GOT3 (cell line): ENCODE data around the gene RASSF7.

ENCODE experiments used
- DNase-seq: peaks from one replicate; lab custom pipeline; 2025; ENCODE audit warnings: mixed read lengths; lab: John Stamatoyannopoulos, UW

The RASSF7 gene

DNA sequence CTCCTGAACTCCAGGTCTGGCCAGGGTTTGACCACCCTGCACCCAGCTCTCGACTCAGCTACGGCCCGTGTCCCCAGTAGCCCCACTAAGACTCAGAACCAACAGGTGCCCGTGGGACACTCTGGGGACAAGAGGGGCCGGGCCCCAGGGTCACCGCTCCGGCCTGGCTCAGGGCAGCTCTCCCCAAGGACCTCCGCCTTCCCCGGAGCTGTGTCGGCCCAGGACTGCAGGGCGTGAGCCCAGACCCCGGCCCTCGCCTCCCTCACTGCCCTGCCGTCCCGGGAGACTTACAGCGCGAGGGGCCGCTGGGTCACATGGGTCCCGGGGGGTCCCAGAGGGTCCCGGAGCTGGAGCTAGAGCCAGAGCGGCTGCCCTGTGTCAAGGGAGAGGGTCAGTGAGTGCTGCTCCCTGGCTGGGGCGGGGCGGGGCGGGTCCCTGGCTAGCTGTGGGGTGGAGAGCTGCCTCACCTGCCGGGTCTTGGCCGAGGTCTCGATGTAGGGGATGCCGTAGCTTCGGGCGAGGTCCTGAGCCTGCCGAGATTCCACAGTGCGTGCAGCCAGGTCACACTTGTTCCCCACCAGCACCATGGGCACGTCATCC lies 27.7 kb upstream of the RASSF7 start:
- DNase-seq = no peak

DNA sequence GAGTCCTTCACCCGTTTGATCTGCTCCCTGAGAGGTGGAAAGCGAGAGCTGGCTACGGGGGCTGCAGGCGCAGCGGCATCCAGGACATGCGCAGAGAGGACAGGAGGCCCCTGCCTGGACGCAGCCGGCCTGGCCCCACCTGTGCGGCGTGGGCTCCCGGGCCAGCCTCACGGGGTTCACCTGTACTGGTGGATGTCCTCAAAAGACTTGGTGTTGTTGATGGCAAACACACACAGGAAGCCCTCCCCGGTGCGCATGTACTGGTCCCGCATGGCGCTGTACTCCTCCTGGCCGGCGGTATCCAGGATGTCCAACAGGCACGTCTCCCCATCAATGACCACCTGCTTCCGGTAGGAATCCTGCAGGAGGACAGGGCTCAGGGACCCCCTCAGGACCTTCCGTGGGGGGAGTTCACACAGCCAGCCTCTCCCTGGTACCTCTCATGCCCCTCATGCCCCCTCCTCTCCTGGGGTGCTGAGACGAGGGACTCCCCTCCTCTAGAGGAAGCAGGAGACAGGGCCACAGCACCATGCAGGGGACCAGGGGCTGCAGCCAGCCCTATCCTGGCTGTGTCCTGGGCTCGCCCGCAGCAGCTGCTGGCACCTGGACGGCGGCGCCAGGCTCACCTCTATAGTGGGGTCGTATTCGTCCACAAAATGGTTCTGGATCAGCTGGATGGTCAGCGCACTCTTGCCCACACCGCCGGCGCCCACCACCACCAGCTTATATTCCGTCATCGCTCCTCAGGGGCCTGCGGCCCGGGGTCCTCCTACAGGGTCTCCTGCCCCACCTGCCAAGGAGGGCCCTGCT lies 27.0 kb upstream of the RASSF7 start:
- no peak for DNase-seq

DNA sequence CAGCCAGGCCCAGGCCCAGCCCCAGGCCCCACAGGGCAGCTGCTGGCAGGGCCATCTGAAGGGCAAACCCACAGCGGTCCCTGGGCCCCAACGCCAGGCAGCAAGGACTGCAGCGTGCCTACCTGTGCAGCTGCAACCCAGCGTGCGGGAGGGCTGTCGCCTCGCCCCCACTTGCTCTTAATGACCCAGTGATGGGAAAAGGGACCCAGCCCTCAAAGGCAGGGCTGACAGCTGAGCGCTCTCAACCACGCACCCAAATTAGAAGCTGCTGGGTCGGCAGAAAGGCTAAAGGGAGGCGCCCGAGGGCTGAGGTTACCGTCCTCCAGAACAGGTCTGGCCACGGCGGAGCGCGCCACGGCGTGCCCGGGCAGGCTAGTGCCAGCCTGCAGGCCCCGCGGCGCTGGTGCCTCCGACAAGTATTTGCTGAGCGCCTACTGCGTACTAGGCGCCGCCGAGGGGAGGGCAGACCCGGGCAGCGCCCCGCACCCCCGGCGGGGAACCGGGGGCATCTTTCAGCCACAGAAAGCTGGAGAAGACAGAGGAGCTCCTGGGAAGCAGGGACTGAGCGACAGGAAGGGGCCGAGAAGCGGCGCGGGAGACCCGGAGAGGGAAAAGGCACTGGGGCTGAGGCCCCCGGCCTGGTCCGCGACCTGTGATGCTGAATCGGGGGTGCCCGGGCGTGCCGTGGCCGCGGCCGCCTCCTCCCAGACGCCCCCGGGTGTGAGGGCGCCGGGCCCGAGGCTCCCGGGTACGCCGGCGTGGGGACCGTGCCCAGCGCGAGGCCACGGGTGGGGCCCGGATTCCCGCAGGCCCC lies 26.2 kb upstream of the RASSF7 start:
- DNase-seq = no peak

DNA sequence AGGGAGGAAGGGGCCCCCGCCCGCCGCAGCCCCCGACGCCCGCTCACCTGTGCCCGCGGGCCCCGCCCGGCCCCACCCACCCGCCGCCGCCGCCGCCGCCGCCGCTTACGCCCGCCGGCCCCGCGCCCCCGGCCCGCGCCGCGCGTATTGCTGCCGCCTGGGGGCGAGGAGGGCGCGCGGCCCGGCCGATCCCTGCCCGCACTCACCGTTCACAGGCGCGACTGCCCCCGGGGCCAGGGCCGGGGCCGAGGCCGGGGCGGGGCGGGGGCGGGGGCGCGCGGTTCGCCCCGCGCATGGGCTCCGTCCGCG lies 25.6 kb upstream of the RASSF7 start:
- DNase-seq = no peak

DNA sequence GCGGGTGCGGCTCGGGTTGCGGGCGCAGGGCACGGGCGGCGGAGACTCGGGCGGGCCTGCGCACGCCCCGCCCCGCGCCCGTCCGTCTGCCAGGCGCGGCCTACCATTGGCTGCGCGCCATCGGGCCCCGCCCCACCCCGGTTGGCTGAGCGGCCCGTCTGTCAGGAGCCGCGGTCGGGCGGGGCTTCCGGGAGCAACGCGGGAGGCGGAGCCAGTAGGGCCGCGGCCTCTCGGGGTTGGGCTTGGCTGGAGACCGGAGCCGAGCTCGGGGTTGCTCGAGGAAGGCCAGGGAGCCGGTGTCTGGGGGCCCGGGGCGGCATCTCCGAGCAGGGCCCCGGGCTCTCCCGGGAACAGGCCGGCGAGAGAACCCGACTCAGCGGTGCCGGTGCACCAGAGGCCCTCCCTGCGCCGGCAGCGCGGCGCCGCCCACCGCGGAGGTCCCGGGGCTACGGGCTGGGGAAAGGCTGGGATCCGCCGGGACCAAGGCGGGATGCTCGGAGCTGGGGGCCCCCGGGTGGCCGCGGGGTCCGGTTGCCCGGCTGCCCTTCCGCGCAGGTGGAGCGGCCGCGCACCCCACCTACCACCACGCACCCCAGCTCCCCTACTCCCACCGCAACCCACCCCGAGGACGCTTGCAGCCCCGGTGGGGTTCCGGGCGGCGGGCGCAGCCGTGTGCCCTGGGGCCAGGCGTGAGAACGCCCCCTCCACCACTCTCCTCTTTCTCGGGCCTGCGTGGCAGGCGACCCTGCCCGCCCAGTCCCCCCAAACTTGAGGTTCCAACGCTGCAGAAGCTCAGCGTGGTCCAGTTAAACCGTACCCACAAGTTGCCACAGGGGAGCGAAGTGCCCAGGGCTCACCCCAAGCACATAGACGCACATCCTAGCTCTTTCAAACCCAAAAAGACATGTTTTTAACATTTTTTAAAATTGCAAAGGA lies 25.0 kb upstream of the RASSF7 start, which contains the start of gene HRAS:
Gene HRAS (minus strand): TSS at position 58 of the 936 bp plus-strand sequence.
- DNase-seq = peak; percentile 60

DNA sequence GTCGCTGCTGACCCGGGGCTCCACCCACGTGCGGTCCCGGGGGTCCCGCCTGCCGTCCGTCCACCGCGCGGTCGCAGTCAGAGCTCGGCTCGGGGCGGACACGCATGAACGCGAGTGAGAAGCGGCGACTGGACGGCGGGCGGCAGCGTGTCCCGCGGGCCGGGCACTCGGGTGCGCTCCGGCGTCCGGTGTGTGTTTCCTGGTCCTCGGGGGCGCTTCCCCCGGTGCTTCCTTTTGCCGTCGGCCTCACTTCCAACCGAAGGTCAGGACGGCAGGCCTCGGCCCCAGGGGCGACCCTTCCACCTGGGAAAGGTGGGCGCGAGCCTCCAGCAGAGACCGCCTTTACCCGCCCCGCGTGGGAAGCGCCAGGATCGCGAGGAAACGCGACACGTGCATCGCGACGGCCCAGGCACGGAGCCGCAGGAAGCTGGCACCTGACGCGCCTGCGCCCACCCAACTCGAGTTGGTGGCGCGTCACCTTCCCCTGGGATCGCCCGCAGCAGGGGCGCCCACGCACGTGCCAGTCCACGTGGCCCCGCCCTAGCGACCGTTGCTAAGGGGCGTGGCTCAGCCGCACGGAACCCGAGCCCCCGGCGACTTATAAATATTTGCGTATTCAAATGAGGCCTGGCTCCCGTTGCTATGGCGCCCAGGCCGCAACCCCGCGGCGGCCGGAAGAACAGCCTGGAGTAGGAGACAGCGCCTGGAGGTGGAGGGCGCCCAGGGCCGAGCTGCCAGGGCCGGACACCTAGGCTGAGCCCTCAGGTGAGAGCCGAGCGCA lies 23.7 kb upstream of the RASSF7 start, which contains the start of gene LRRC56:
Gene LRRC56 (plus strand): TSS at position 687 of the 781 bp plus-strand sequence. CDS start 3,158 bp downstream, outside the sequence.
- DNase-seq = no peak

DNA sequence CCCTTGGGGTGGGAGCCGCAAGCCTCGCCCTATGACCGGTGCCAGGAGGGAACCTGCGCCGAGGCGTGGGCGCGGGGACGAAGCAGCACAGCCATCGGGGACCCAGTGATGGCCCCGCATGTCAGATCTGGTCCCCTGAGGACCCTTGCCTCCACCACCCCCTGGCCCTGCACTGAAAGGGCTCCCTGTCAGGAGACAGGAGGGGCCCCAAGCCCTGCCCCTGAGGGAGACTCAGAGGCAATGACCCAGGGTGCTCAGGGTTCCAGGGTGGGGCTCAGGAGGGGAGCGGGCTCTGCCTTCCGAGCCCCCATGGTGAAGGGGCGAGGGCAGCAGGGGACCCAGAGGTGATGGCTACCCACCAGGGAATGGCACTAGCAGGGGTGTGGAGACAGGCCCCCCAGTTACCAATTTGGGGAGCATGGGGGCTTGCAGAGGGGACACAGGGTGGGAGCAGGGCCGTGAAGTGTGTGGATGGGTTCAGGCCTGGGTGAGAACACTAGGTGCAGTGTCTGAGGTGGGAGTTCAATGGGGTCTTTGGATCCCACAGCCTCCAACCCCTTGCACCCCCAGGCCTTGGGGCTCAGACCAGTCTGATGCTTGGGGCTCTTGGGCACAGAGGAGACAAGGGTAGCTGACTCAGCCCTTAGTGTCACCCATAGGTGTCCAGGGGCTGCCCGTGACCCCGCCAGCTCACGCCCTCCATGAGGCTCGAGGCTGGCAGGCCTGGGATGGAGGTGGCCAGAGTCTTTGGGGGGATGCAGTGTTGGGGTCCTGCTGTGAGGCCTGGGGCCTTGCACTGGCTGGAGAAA lies 22.9 kb upstream of the RASSF7 start:
- no peak for DNase-seq

DNA sequence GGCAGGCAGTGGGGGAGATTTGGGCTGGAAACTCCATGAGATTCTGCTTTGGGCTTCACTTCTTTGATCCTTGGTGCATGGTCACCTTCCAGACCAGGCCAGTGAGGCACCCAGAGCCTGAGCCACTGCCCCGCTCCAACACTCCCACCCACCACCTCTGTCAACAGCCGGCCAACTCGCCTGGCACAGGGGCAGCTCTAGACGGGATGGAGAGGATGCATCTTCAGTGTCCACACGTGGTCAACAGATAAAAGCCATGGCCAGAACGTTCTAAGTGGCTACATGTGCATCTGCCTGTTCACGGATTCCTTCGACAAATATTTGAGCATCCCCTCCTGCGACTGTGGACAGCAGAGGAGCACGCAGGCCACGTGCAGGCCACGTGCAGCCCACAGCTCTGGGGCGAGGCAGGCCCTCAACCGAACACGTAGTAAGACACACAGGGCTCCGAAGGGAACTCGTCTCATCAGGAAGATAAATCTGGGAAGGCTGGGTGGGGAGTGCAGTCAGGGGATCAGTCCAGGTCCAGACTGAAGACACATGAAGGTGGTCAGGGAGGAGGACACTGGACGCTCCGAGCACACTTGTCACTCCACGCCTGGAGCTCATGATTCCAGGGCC lies 22.2 kb upstream of the RASSF7 start:
- DNase-seq = no peak

DNA sequence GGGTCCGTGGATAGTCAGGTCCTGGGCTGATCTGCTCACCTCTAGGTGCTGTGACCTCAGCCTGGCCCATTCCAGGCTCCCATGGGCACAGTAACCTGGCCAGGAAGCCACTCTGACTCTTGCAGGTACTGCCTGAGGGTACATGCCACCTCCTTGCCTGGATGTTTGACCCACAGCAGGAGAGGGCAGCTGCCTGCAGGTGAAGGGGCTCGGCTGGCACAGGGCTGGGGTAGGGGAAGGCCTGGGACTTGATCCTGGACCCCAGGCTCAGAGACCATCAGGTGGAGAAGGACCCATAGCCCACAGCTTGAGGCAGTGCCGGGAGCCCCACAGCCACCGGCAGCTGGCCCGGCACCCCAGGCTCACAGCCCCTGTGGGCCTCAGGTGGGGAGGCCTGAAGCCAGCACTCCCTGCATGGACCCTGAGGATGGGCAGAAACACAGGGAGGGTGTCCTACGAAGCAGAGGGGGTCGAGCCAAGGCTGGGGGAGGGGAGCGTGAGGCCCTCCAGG lies 20.7 kb upstream of the RASSF7 start:
- no peak for DNase-seq

DNA sequence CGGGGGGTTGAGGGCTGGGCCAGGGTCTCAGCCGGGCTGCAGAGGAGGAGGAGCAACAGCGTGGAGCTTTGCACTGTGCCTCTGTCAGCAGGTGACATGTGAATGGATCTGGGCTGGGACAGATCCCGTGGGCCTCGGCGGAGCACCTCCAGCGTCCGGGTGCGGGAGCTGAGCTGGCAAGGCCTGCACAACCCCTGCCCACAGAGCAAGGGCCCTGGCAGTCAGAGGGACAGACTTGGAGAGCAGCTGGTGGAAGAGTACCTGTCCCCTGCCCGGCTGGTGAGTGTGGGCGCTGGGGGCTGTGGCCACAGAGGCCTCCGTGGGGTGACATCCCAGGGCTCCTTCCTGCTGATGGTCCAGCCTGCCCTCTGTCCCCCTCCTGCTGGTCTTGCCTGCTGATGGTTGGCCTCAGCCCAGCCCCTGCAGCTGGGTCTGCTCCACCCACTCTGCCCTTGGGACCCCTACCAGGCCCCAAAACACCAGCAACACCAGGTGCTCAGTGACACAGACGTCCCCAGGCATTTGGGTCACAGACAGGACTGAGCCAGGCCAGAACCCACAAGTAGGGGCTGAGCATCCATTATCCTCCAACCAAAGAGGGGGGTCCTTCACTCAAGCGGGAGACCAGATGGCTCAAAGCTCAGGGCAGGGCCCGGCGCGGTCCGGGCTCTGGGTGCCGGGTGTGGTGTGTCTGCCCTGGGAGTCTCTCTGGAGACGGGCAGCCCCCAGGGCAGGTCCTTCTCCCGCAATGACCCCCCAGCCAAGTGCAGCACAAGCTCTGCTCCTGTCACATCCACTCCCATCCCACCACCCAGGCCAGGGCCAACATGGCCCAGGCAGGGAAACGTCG lies 20.0 kb upstream of the RASSF7 start:
- DNase-seq = no peak

DNA sequence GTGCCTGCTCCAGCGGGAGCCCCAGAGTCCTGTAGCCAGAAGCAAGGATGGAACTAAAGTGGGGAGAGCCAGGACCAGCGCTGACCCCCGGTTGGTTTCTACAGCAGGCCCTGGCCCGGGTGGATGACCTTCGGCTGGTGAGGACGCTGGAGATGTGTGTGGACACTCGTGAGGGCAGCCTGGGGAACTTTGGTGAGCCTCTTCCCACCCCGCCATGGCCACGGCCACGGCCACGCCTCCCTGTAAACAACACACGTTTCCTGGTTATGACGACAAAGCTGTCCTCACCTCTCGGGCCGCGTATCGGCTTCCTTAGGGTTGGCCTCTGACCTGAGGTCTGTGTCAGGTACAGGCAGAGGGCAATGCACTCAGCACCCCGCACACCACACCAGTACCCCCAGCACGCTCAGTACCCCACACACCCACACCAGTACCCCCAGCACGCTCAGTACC lies 19.3 kb upstream of the RASSF7 start:
- no peak for DNase-seq

DNA sequence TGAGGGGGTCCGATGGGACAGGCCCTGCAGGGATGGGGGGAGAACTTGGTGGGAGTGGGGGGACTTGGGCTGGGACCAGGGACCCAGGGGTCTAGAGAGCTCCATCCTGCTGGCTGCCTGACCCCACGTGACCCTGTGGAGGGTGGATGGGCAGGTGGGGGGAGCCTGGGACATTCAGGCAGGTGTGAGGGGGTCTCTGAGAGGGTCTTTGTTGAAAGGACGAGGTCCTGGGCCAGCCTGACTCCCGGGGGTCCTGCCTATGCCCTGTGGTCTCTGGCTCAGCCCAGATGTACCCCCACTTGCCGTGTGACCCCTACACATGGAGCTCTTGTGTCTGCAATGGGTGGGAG lies 16.0 kb upstream of the RASSF7 start:
- DNase-seq = no peak

DNA sequence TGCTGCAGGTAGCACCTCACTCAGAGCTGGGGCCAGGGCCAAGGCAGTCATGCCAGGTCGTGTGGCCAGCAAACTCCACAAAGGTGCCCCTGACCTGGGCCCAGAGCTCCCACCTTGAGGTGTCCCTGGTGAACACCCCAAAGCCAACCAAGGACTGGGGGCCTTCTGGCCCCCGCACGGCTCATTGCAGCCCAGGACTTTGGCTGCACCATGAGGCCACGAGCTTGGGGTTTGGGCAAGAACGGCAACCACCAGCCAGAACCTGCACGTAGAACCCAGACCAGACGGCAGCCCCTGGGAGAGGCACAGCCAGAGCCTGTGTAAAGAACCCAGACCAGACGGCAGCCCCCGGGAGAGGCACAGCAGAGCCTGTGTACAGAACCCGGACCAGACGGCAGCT lies 15.6 kb upstream of the RASSF7 start:
- DNase-seq = no peak

DNA sequence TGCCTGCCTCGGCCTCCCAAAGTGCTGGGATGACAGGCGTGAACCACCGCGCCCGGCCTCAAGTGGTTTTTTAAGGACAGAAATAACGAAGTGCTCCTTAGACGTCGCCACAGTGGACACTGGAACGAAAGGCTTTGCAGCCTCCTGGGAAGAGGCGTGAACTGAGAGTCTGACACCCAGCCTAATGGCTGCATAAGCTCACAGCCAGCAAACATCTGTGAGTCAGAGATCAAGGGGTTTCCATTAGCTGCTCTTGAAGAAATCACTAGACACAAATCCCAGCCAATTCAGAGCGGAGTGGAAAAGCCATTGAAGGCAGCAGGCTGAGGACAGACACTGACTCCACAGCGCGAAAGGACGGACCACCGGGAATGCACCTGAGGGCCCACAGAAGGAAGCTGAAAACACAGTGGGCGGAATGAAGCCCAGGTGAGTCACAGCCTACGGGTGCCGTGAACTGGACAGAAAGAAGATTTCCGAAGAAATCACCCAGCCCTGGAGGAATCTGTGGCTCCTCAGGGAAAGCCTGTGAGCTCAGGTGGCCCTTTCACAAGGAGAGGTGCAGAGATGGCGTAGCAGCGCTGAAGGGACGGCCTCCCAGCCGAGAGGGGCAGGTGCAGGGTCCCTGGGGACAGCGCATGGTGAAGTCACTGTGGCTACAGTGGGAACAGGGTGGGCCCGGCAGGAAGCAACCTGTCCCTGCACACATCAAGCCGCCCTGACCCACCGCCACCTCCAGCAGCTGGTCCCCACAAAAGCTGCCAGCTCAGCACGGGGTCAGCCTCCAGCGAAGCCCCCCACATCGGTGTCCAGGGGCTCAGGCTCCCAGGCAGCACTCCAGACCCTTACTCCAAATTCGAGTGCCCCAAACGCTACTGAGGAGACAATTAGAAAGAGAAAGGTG lies 11.8 kb upstream of the RASSF7 start:
- no peak for DNase-seq

DNA sequence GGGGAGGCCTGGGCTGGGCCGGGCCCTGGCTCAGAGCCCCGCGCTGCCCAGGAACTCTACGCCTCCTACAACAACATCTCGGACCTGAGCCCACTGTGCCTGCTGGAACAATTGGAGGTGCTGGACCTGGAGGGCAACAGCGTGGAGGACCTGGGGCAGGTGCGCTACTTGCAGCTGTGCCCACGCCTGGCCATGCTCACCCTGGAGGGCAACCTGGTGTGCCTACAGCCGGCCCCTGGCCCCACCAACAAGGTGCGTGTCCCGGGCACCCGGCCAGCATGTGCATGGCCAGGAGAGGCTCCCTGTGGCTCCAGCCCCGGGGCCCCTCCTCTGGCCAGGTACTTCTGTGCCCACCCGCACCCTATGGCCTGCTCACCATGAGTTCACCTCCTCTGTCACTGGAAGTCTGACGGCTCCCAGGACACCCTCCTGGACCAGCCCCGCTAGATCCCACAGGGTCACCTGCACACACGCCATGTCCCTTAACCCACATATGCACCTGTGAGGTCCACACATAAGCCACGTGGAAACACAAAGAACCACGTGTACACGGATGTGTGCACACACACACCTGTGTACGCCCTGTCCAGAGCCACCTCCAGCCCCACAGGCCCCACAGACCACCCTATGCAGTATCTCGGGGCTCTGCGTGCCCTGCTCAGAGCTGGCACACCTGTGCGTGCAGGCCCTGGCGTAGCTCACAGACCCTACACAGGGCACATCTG lies 10.6 kb upstream of the RASSF7 start:
- DNase-seq = no peak

DNA sequence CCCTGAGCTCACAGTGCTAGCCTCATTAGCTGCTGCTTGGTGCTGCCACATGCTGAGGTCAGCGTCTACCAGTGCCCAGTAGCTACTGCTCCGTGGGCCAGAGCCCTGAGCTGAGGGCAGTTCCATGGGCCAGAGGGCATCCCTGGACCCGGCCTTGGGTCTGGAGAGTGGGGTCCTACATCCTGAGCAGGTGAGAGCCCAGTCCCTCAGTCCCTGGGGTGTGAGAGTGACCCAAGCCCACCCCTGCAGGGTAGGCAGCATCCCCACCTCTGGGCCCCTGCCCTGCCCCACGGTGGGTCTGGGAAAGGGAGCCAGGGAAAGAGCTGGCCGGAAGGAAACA lies 10.1 kb upstream of the RASSF7 start:
- DNase-seq = no peak

DNA sequence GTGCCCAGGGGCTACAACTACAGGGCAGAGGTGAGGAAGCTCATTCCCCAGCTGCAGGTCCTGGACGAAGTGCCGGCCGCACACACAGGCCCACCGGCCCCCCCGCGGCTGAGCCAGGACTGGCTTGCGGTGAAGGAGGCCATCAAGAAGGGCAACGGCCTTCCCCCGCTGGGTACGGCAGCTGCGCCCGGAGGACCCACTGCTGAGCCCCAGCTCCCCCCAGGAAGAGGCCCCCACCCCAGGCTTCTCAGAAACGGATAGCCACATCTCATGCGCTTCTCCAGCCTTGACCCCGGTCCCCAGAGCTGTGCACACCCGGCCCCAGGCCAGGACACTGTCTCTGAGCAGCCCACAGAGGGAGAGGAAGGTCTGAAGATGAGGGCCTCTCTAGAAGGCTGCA lies 9.6 kb upstream of the RASSF7 start:
- no peak for DNase-seq
